Fibroblast of villous mesenchyme (primary cell): ENCODE measurements around the gene NPIPA1. TPM values are rescaled to one million over a fixed set of nuclear protein-coding genes. Genes with fewer than 3 reads are reported as not detected.
"Not testable (repeated sequence)": the region's sequence is repeated elsewhere in the genome, so short reads cannot be mapped to it uniquely, and the experiment has no call there.

Experiments
- DNase-seq: peaks from one replicate; pipeline ENCODE4 v3.0.0-alpha.2; 2010; ENCODE audit warnings: low read depth
- H3K4me3 ChIP-seq: 2 replicates; pipeline ENCODE4 v1.5.1; 2011; ENCODE audit warnings: low read depth, mild to moderate bottlenecking, low read length
- CTCF ChIP-seq: IDR thresholded peaks from 2 replicates; pipeline ENCODE4 v1.5.1; 2012; ENCODE audit warnings: low read depth, mild to moderate bottlenecking, low read length; ENCODE audit not compliant: insufficient read depth
- total RNA-seq: library from RNA; depleted of rRNA; stranded (reverse); fragments of >200 nt; gene quantifications from 2 replicates; pipeline ENCODE4 v1.2.3, GENCODE V29; 2012

The NPIPA1 gene
- total RNA-seq, 1 donor, result 39.3 TPM

GRCh38 chr16:14924359-14924758, 12.9 kb upstream of the NPIPA1 start:
- not testable (repeated sequence) for H3K4me3 ChIP-seq, DNase-seq

GRCh38 chr16:14924982-14925381, 12.3 kb upstream of the NPIPA1 start:
- DNase-seq, H3K4me3 ChIP-seq: not testable (repeated sequence)

GRCh38 chr16:14928064-14928714, 9.1 kb upstream of the NPIPA1 start:
- not testable (repeated sequence) for H3K4me3 ChIP-seq
- peak; percentile 3 for DNase-seq

- not testable (repeated sequence) for DNase-seq, H3K4me3 ChIP-seq
These were observed 8.1 kb upstream of the NPIPA1 start for GRCh38 chr16:14929176-14929575.

GRCh38 chr16:14930246-14930645, 7.0 kb upstream of the NPIPA1 start:
- not testable (repeated sequence) for DNase-seq, H3K4me3 ChIP-seq

GRCh38 chr16:14930971-14931370, 6.3 kb upstream of the NPIPA1 start:
- DNase-seq, H3K4me3 ChIP-seq: not testable (repeated sequence)

GRCh38 chr16:14932581-14933375, 4.5 kb upstream of the NPIPA1 start:
- not testable (repeated sequence) for H3K4me3 ChIP-seq, DNase-seq

- not testable (repeated sequence) for DNase-seq, H3K4me3 ChIP-seq
These were observed 751 bp downstream of the NPIPA1 start for GRCh38 chr16:14937994-14938393.

GRCh38 chr16:14942686-14943085, 5.4 kb downstream of the NPIPA1 start:
- not testable (repeated sequence) for H3K4me3 ChIP-seq, DNase-seq

- TF ChIP-seq CTCF, result no peak
- no peak for DNase-seq
- no peak overlapping the region for H3K4me3 ChIP-seq
These were observed 18.4 kb downstream of the NPIPA1 start for GRCh38 chr16:14955546-14956231.

GRCh38 chr16:14957576-14958322, 20.5 kb downstream of the NPIPA1 start:
- no peak for TF ChIP-seq CTCF
- DNase-seq, result no peak
- no peak overlapping the region for H3K4me3 ChIP-seq
